Transverse colon (tissue), 4 donors: ENCODE results near the gene GLTPD2. TPM values are rescaled to one million over a fixed set of nuclear protein-coding genes. Genes with fewer than 3 reads are reported as not detected.

ENCODE experiments used
- DNase-seq: peaks from one replicate; pipeline ENCODE4 v3.0.0-alpha.2; 2019
- H3K27ac ChIP-seq, 4 donors: fragments of 200-600 bp; sonication (generic); 2 replicates each; pipeline ENCODE4 v1.5.1; 2016 to 2018; ENCODE audit warnings: inconsistent platforms in 4 of 4
- H3K27me3 ChIP-seq: fragments of 200-600 bp; sonication (generic); 2 replicates; pipeline ENCODE4 v1.5.1; 2017; ENCODE audit warnings: inconsistent platforms
- H3K36me3 ChIP-seq, 4 donors: fragments of 200-600 bp; sonication (generic); 2 replicates each; pipeline ENCODE4 v1.5.1; 2017 to 2019; ENCODE audit warnings: inconsistent platforms in 4 of 4
- H3K4me1 ChIP-seq, 4 donors: fragments of 200-600 bp; sonication (generic); 2 replicates each; pipeline ENCODE4 v1.5.1; 2017 to 2020; ENCODE audit warnings: inconsistent platforms in 4 of 4
- H3K4me3 ChIP-seq, 4 donors: fragments of 200-600 bp; sonication (generic); 1 replicate in 1 of 4; 2 replicates in 3 of 4; pipeline versions ENCODE4 v1.5.1 to v1.6.1; 2017 to 2019; ENCODE audit warnings: inconsistent platforms in 4 of 4
- H3K9me3 ChIP-seq, 2 donors: fragments of 200-600 bp; sonication (generic); 2 replicates each; pipeline ENCODE4 v1.5.1; 2017 to 2019; ENCODE audit warnings: inconsistent platforms in 2 of 2
- EP300 ChIP-seq: sonication (generic); formaldehyde crosslinking; IDR thresholded peaks from one replicate; pipeline ENCODE4 v1.6.1; 2017; ENCODE audit warnings: antibody characterized with exemption, low read depth
- POLR2A ChIP-seq: fragments of 450-650 bp; IDR thresholded peaks from one replicate; pipeline ENCODE4 v1.6.1; 2016; ENCODE audit warnings: antibody characterized with exemption, mild to moderate bottlenecking, moderate library complexity
- POLR2AphosphoS5 ChIP-seq, 3 donors: sonication (generic); formaldehyde crosslinking; IDR thresholded peaks; one replicate each; pipeline ENCODE4 v1.6.1; 2016; ENCODE audit warnings: antibody characterized with exemption in 3 of 3
- WGBS, 2 donors: methylation state at CpG; one replicate each; pipeline ENCODE4 v1.1.5; 2018; ENCODE audit warnings: low coverage in 1 of 2; 5-methylcytosine and 5-hydroxymethylcytosine counted together
- in situ Hi-C, 4 donors: fragments of 200-750 bp; cut with MboI; loops; one replicate each; pipeline versions ENCODE4 v1.15.0 to v1.15.1; 2017; ENCODE audit warnings: low sequenced_read_pairs in 3 of 4, low pct_ligation_motif_present in 1 of 4, low pct_unique_long_range_greater_than_20kb in 1 of 4
- intact Hi-C: fragments of 100-400 bp; cut with DNase I; formaldehyde crosslinking; loops from one replicate; pipeline ENCODE4 v1.15.1; 2023; ENCODE audit warnings: low total_unique reads
- total RNA-seq, 4 donors: library from RNA; depleted of rRNA; stranded (reverse); fragments of >200 nt; gene quantifications; one replicate each; pipeline ENCODE4 v1.1.0, GENCODE V29; 2016
- TF ChIP-seq, protein P1 (sequence below), 5 experiments: fragments of 200-600 bp in 3 of 5; fragments of 450-650 bp in 2 of 5; sonication (generic) in 3 of 5; IDR thresholded peaks; 1 replicate in 2 of 5; 2 replicates in 3 of 5; pipeline ENCODE4 v1.5.1; 2016 to 2017; ENCODE audit warnings: antibody characterized with exemption in 5 of 5, inconsistent platforms in 3 of 5, mild to moderate bottlenecking in 2 of 5, moderate library complexity in 1 of 5

The GLTPD2 gene
- total RNA-seq, 4 donors from 2014 or later, result 0.41 to 1.7 TPM; not detected in 2

- no peaks in the 10 kb centered on the region for H3K36me3 ChIP-seq
- H3K9me3 ChIP-seq, result no peaks in the 10 kb centered on the region
- no peak for DNase-seq
- in situ Hi-C loops, result no loop called here
- WGBS, 2 donors, result 74 to 76% methylated on average over 5 to 13 of the region's 13 CpGs
- no peak overlapping the region for H3K4me3 ChIP-seq
- no peak for TF ChIP-seq EP300
- no peak for TF ChIP-seq POLR2A
- TF ChIP-seq POLR2AphosphoS5 (IDR thresholded peaks at IDR 0.05), result no peak
- TF ChIP-seq, protein P1, sequence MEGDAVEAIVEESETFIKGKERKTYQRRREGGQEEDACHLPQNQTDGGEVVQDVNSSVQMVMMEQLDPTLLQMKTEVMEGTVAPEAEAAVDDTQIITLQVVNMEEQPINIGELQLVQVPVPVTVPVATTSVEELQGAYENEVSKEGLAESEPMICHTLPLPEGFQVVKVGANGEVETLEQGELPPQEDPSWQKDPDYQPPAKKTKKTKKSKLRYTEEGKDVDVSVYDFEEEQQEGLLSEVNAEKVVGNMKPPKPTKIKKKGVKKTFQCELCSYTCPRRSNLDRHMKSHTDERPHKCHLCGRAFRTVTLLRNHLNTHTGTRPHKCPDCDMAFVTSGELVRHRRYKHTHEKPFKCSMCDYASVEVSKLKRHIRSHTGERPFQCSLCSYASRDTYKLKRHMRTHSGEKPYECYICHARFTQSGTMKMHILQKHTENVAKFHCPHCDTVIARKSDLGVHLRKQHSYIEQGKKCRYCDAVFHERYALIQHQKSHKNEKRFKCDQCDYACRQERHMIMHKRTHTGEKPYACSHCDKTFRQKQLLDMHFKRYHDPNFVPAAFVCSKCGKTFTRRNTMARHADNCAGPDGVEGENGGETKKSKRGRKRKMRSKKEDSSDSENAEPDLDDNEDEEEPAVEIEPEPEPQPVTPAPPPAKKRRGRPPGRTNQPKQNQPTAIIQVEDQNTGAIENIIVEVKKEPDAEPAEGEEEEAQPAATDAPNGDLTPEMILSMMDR (IDR thresholded peaks at IDR 0.05), result no peak
- peaks cover 11 to 20% (median 17%) of the 10 kb centered on the region in 4 donors for H3K4me1 ChIP-seq
- no peaks in the 10 kb centered on the region for H3K27me3 ChIP-seq
- no peak overlapping the region for H3K27ac ChIP-seq
- intact Hi-C loops, result no loop called here
These were observed 22.0 kb downstream of the GLTPD2 start for GRCh38 chr17:4810696-4811290.

GRCh38 chr17:4811471-4811870, 22.7 kb downstream of the GLTPD2 start:
- DNase-seq, result no peak
- Histone ChIP-seq H3K4me3 (no peak overlapping the region), H3K9me3 (no peaks in the 10 kb centered on the region), H3K36me3 (no peaks in the 10 kb centered on the region), H3K4me1 (peaks cover 6 to 14% (median 11%) of the 10 kb centered on the region in 4 donors), H3K27me3 (no peaks in the 10 kb centered on the region), H3K27ac (no peak overlapping the region)
- WGBS, 2 donors, result 93% methylated on average over 11 to 12 of the region's 12 CpGs
- no peak for TF ChIP-seq POLR2A
- in situ Hi-C loops (no loop called here), intact Hi-C loops (no loop called here)

- peaks cover 6 to 9% (median 7%) of the 10 kb centered on the region in 4 donors for H3K4me1 ChIP-seq
- H3K36me3 ChIP-seq, result no peaks in the 10 kb centered on the region
- H3K27ac ChIP-seq, result no peak overlapping the region
- H3K27me3 ChIP-seq, result no peaks in the 10 kb centered on the region
- in situ Hi-C loops (no loop called here), intact Hi-C loops (no loop called here)
- 78 to 81% methylated on average over 4 to 7 of the region's 7 CpGs for WGBS, 2 donors
- TF ChIP-seq POLR2A, result no peak
- TF ChIP-seq POLR2AphosphoS5 (IDR thresholded peaks at IDR 0.05), result no peak
- TF ChIP-seq, protein P1 (IDR thresholded peaks at IDR 0.05), result no peak
- TF ChIP-seq EP300, result no peak
- DNase-seq, result no peak
- no peaks in the 10 kb centered on the region for H3K9me3 ChIP-seq
- H3K4me3 ChIP-seq, result no peak overlapping the region
These were observed 23.9 kb downstream of the GLTPD2 start for GRCh38 chr17:4812690-4813089.

DNA sequence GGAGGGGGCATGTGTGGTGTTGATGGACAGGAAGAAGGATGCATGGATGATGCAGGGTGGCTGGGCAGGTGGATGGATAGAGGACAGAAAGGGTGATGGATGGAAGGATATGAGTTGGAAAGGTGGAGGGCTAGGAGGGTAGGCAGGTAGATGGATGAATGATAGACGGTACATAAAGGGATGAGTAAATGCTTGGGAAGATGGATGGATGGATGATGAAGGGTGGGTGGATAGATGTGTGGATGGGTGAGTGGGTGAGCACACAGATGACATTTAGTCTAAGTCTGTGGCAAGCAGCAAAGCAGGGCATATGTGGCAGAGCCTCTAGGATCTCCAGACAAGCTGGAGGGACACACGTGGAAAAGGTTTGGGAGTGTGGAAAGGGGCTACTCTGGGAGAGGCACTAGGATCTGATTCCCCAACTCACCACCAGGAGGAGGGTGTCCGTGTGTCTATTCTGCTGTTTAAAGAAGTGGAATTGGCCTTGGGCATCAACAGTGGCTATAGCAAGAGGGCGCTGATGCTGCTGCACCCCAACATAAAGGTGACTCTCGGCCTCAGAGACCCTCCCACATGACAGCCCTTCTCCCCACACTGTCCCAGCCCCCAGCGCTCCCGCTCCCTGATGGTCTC, 26.4 kb downstream of the GLTPD2 start:
- Histone ChIP-seq H3K36me3 (no peaks in the 10 kb centered on the region), H3K9me3 (no peaks in the 10 kb centered on the region), H3K4me1 (no peaks in the 10 kb centered on the region), H3K27me3 (no peaks in the 10 kb centered on the region), H3K4me3 (no peak overlapping the region), H3K27ac (no peak overlapping the region)
- WGBS, 2 donors, result 78 to 79% methylated on average over 2 to 7 of the region's 7 CpGs
- no peak for TF ChIP-seq POLR2AphosphoS5 (IDR thresholded peaks at IDR 0.05)
- TF ChIP-seq, protein P1 (IDR thresholded peaks at IDR 0.05), result peak in 4 of 5 experiments; percentile 7 to 30 (median 25)
- intact Hi-C loops, result no loop called here
- DNase-seq, result no peak
- in situ Hi-C loops, result no loop called here
